GM19438 (cell line): Measurements from ENCODE around the gene CCND1.

Experiments
- ATAC-seq: cut with Tn5 transposase; IDR thresholded peaks from one replicate; pipeline ENCODE4 v1.9.1; 2021; ENCODE audit warnings: low read depth; ENCODE audit not compliant: unreplicated experiment

Gene CCND1

DNA sequence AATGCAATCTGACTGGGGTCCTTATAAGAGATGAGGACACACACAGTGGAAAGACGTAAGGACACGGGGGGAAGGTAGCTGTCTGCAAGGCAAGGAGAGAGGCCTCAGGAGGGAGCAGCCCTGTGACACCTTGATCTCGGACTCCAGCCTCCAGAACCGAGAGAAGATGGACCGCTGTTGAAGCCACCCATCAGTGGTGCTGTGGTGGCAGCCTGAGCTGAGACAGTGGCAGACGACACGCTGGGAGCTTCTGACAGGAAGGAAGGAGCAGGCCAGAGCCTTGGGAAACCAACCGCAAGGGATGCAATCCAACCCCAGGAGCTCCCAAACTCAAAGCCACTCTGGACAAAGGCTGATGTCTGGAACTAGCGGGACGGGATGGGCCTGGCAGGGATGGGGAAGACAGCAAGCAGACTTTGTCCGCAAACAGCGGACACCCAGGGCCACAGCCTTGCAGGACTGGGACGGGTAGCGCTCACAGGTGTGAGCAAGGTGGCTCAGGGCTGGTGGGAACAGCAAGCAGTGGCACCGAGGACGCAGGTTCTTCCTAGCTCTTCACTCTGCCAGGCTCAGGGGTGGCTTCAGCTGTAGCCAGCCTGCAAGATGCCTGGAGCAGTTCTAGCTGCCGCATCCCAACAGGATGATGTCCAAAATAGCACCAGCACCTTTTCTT is 23.3 kb downstream of the CCND1 start:
- ATAC-seq = no peak

DNA sequence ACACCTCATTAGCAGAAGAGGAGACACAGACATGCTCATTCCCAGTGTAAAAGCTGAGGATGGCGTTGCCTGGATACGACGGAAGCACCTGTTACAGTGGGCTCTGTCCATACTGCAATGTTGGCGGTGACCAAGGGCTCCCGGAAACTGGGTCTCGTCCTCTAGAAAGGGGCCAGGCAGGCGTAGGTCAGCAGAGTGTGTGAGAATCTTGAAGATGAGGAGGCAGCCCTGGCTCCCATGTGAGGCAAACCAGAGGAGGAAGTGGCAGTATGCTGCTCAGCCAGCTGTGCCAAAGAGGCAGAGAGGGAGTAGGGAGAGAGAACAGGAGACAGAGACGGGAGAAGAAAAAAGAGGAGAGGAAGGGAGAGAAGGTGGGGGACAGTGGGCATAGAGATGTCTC is 23.9 kb downstream of the CCND1 start:
- no peak for ATAC-seq

DNA sequence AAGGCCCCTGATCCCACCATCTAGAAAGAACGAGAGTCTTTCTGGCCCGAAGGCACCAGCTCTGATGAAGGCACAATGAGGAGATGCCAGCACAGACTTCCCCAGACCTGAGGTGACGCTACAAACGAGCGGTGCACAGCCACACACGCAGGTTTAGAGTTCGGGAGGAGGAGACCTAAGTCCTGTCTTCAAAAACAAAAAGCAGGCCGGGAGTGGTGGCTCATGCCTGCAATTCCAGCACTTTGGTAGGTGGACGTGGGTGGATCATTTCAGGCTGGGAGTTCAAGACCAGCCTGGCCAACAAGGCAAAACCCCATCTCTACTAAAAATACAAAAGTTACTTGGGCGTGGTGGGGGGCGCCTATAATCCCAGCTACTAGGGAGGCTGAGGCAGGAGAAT is 24.7 kb downstream of the CCND1 start:
- no peak for ATAC-seq

DNA sequence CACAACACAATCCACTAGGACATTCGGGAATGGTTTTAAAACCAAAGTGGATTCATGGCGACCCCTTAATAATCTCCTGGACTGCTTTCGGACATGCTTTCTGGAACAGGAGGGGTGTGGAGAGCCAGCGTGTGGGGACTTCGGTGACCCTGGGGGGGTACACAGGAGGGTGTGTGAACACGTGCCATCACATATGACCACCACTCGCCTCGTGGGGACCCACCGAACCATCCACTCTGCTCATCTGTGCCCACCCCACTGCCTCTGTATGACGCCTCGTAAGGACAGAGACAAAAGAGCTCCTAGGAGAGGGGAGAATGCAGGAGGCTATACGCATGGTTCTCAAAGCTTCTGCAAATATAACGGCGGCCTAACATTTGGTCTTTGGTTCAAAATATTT is 25.3 kb downstream of the CCND1 start:
- no peak for ATAC-seq

DNA sequence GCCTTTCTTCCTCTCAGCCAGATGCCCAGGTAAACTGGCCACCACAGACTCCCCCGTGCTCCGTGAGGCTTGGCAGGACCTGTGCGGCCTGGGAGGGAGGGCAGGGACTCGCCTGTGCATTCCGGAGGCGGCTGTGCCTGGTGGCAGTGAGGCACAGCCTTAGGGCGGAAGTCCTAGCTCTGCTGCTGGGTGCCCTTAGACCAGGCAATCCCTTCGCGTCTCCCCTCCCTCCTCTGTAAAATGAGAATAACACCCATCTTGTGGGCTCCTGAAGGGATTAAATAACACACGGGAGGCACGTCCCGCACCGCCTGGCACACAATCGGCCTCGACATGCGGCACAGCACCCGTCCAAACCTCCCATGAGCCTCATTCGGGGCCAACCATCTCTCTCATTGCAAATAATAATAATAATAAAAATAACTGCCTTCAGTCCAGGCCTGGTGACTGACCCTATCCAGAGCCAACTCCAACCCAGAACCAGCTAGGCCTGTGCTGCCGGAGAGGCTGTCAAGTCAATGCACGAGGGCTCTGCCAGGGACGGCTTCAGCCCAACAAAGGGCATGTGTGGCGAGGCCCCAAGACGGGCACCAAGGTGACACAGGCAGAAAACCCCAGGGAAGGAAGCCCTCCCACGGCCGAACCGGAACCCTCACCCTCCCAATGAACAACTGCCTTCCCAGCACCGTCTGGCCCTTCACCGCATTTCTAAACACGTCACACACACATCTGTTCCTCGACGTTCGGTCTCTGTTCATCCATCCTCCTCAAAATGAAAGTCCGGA is 26.0 kb downstream of the CCND1 start:
- no peak for ATAC-seq

DNA sequence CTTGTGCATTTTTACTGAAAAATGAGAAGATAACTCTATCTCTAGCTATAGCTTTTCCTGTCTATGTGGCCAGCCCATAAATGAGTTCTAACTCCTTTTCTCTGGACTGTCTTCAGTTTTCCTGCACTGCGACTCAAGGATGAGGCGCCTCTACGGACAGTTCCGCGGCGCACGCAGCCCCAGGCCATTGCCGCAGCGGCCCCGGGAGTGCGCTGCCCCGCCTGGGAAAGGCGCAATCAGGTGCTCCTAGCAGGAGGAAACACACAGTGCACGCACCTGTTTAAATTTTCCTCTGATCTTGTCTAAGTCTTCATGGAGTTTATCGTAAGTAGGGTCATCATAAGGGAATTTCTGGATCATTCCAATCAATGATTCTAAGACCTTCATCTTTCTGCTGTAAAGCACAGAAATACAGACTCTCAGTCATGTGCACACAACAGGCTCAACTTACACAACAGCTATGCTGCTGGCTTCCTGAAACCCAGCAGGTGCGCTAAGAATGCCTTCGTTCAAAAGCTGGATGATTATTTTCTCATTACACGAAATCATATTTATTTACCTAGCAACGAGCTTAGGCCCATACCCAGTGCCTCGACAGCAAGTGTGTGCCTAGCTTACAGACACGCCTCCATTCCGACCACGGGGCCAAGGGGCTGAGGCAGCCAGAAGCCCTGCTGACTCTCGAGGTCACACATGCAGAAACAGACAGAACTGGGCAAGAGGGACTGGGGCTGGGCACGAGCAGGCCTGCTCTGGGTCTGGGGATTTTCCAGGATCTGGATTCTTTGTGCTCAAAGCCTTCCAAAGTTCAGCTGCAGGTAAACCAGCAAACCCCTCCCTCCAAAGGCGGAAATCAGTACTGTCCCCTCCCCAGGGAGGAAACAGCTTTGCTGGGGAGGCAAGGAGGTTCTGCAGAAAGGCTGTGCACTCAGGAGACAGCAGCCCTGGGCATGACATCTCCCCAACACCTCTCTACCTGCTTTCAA is 27.0 kb downstream of the CCND1 start:
- no peak for ATAC-seq

DNA sequence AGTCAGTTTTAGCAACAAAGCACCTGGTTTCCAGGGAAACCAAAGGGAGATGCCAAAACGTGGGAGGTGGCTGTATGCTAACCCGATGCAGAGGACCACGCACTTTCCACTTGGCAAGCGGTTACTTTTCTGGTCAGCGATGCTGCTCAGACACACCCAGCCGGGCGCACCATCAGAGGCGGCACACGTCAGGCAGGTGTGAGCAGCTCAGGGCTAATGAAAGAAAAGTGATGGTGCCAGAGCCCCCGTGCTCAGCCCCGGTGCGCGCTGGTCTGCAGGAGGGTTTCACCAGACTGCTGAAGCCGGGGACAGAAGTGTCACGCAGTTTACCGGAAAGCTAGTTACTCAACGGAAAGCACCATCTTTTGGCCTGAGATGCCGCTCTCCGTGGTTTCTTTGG is 28.5 kb downstream of the CCND1 start:
- ATAC-seq = no peak

DNA sequence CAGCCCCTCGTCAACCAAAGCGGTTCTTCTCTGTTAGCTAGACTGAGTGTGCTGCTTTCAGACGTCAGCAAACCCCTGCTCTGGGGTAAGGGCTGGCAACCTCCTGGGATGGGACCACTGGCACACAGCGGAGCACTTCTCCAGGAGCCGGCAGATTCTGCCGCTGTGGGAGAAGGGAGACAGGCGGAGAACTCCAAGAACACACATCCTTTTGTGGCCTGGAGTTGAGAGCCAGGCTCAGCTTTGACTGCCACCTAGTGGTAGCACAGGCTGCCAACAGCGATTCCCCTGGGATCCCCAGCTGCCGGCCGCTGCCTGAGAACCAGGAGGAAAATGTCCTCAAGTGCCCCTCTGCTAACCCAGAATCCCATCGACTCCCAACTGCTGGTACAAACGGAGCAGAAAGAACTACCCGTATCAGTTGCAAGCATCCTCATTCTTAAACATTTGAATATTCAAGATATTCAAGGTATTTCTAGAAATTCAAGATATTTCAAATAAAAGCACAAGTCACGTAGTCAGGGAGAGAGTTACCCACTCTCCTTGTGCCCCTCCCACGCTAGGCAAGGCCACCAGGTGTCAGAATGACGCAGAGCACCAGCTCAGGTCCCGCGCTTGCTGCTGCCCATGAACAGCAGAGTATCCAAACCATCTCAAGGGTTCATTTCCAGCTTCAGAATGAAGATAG is 29.3 kb downstream of the CCND1 start:
- no peak for ATAC-seq

DNA sequence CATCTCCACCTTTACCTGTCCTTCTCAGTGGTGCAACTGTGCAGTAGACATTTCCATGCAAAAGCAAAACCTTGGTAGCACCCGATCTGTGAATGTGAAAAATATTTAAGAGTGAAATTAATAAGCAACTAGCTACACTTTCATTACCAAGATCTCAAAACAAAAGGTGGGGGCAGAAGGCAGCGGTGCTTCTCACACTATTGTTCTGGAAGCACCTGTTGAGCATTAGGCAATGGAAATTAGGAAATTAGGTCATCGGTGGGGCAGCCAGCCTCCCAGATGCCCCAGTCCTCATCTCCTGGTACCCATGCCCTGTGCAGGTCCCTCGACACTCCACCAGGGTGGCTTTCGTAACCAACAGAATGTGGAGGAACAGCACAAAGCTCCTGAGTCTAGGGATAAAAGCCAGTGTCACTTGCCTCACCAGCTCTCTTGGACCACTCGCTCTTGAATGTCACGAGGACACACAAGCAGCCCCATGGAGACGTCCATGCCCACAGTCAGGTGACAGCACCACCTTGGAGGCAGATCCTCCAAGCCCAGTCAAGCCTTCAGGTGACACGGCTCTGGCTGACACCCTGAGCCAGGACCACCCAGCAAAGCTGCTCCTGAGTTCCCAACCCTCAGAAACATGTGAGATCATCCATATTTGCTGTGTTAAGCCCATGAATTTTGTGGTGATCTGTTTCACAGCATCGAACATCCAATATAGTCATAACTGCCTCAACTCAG is 30.9 kb downstream of the CCND1 start:
- no peak for ATAC-seq

DNA sequence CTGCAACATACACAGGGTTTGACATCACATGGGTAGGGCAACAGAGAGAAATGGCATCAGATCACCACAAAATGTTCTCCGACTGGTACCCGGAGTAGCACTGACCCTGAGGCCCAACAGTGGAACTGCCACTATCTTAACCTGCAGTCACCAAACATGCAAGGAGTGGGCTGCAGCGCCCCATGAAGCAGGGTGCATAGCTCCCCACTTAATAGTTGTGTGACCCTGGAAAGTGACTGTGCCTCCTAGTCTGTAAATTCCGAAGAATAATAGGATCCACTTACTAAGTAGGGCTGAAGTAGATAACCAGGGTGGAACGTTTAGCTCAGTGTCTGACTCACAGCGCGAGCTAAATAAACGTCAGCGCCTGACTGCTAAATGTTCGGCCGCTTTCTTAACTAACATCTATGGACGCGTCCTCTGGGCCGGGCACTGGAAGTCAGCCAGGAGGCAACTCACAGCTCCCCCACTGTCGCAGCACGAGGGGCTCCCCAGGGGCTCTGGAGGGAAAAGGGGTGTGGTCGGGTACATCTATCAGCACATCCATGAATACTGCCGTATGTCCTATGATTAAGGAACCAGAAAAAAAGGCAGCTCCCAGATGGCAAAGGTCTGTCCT is 33.4 kb downstream of the CCND1 start:
- ATAC-seq = no peak

DNA sequence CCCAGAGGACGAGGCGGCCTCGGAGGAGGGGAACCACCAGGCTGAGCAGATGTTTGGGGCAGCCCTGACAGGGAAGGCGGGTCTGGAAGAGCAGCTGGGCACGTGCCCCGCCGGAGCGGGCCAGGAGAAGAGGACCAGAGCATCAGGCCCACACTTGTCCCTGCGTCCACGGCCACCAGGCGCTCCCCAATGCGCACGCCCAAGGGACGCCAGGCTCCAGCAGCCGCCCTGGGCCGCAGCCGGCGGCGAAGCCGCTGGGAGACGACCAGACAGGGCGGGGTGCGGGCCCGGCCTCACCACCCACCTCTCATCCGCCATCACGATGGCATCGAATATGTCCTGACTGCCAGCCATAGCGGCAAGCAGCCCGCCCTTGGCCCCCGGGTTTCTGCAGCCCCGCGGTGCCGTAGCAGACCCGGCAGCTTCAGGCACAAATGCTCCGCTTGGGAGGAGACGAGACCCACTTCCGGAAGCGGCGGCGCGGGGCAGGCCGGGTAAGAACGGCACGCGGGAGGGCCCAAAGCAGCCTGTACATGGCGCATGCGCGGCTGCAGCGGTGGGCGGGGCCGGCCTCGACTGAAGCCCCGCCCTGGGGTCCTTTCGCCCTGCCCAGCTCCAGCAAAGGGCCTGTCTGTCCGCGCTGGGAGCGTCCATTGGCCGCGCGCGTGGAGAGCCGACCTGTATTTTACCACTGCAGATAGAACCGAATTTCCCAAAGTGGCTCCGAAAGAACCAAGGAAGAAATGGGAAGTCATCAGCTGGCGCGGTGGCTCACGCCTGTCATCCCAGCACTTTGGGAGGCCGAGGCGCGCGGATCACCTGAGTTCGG is 34.1 kb downstream of the CCND1 start, which contains the start of gene LTO1:
Gene LTO1 (minus strand): TSS at position 468 of the 829 bp plus-strand sequence. CDS start 114 bp downstream, at position 354.
- ATAC-seq = peak; percentile 76

DNA sequence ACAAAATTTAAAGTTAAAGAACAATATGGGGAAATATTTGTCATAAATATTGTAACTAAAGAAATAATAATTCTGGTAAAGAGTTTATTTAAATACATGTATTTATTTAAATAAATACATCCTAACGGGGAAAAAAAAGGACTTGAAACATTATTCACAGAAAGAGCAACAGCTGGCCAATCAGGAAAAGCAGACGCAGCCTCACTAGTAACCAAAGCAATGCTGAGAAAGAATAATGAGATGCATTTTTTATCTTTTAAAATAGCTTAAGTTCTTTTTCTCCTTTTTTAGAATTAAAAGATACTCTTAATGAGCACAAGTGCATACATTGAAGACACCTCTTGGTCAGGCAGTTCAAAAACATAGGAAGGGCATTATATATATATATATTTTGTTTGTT is 36.8 kb downstream of the CCND1 start:
- ATAC-seq = no peak

DNA sequence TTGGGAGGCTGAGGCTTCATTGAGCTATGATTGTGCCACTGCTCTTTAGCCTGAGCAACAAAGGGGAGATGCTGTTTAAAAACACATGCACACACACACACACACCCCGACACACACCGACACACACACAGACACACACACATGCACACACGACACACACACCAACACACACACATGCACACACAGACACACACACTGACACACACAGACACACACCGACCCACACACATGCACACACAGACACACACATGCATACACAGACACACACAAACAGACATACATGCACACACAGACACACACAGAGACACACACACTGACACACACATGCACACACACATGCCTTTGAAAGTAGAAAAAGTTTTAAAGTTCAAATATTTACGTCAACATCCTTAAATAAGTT is 39.7 kb downstream of the CCND1 start:
- ATAC-seq = no peak

DNA sequence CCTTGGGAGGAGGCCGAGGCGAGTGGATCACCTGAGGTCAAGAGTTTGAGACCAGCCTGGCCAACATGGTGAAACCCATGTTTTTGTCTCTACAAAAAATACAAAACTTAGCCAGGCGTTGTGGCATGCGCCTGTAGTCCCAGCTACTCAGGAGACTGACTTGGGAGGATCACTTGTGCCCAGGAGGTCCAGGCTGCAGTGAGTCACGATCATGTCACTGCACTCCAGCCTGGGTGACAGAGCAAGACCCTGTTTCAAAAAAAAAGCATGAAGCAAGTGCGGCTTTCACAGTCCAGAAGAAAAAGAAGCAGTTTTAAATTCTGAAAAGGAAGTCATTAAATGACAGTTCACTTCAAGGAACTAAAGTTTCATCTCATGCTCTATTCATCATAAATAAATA is 41.3 kb downstream of the CCND1 start:
- no peak for ATAC-seq

DNA sequence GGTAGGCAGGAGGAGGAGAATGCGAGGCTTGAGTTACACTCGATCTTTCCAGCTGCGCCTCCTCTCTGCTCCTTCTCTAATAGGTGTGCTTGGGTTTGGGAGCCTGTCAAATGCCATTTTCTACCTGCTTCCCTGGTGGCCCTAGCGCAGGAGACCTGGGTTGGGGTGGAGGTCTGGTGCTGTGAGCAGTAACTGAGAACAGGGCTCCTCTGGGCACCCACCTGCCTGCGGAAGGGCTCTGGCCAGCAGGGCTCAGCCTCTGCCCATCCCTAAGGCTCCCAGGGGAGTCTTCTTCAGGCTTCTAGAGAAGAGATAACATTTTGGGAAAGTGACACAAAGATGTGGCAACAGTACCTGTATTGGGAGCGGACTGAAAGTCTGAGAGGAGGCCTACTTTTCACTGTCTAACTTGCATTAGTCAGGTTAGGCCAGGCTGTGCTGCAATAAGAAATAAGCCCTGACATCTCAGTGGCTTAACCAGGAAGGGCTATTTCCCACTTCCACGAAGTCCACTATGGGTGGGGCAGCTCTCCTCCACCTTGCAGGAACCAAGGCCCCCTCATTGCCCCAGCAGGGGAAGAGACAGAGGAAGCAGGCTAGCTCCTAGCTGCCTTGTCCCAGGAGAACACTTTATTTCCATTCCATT is 41.8 kb downstream of the CCND1 start:
- no peak for ATAC-seq

DNA sequence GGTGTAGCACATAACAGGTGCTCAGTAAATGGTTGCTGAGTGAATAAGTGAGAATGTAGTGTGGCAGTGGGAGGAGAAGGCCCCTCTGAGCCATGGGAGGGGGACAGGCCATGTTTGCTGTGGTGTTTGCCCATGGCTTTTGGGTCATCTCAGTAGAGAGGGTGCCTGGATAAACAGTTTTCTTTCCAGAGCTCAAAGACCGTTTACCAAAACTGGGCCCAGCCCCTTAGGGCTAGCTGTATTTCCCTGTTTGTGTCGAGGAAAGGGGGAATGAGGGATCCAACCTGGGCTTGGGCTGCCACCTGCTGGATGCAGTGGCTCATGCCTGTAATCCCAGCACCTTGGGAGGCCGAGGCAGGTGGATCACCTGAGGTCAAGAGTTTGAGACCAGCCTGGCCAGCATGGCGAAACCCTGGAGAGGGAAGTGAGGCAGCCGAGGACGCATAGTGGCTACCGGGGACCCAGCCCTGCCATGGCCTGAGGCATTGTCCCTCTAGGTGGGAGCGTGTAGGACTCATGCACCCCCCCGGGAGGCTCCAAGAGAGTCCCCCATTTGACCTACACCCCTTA is 42.9 kb downstream of the CCND1 start:
- no peak for ATAC-seq

DNA sequence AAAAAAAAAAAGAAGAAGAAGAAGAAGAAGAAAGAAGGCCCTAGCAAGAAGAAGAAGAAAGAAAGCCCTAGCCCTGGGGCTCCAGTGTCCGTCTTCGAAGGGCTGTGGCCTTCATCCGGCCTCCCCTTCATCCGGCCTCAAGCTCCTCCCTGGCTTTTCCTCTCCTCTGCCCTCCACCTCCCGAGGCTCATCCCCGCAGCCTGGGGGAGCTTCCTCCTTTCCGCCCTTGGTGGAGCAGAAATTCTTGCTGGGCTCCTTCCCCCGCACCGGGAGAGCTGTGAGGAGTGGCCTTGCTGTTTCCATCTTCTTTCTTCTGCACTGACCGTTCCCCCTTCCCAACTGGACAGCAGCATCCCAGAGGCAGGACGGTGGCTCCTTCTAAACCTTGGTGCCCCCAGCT is 43.7 kb downstream of the CCND1 start:
- ATAC-seq = no peak

DNA sequence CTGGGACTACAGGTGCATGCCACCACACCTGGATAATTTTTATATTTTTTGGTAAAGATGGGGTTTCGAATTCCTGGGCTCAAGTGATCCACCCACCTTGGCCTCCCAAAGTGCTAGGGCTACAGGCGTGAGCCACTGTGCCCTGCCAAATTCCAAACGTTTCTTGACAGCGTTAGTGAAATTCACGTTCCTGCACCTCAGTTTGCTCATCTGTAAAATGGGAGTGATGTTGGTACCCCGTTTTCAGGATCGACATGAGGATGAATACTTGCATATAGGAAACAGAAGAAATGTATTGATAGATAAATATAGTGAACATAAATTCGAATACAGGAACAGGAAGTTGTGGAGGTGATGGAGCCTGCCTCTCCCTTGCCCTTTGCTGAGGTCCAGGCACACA is 44.4 kb downstream of the CCND1 start:
- no peak for ATAC-seq
